ENCODE measurements around the gene ABCC2.

ABCC2 gene

GRCh38 chr10:99770408-99771045 lies 11.9 kb upstream of the ABCC2 start:
- in situ Hi-C loops (cut with HindIII; ENCODE audit: low sequenced_read_pairs) = no loop called here

GRCh38 chr10:99775850-99776249 lies 6.6 kb upstream of the ABCC2 start:
- in situ Hi-C loops (cut with HindIII; ENCODE audit: low sequenced_read_pairs) = no loop called here

GRCh38 chr10:99777918-99778714 lies 4.3 kb upstream of the ABCC2 start:
- in situ Hi-C loops (cut with HindIII; ENCODE audit: low sequenced_read_pairs) = no loop called here

- in situ Hi-C loops (cut with HindIII; ENCODE audit: low sequenced_read_pairs) = no loop called here
Measured at GRCh38 chr10:99779335-99779734, 3.1 kb upstream of the ABCC2 start.

- in situ Hi-C loops (cut with HindIII; ENCODE audit: low sequenced_read_pairs) = no loop called here
Measured at GRCh38 chr10:99781734-99782429, 558 bp upstream of the ABCC2 start.

- in situ Hi-C loops (cut with HindIII; ENCODE audit: low sequenced_read_pairs) = no loop called here
Measured at GRCh38 chr10:99784016-99784726, 1.7 kb downstream of the ABCC2 start.

- in situ Hi-C loops (cut with HindIII; ENCODE audit: low sequenced_read_pairs) = no loop called here
Measured at GRCh38 chr10:99784727-99785441, 2.4 kb downstream of the ABCC2 start.

- in situ Hi-C loops (cut with HindIII; ENCODE audit: low sequenced_read_pairs) = no loop called here
Measured at GRCh38 chr10:99785646-99786045, 3.2 kb downstream of the ABCC2 start.

- in situ Hi-C loops (cut with HindIII; ENCODE audit: low sequenced_read_pairs) = no loop called here
Measured at GRCh38 chr10:99787311-99787710, 4.9 kb downstream of the ABCC2 start.

GRCh38 chr10:99787782-99788445 lies 5.5 kb downstream of the ABCC2 start:
- in situ Hi-C loops (cut with HindIII; ENCODE audit: low sequenced_read_pairs) = no loop called here

GRCh38 chr10:99788598-99789256 lies 6.3 kb downstream of the ABCC2 start:
- in situ Hi-C loops (cut with HindIII; ENCODE audit: low sequenced_read_pairs) = no loop called here

- in situ Hi-C loops (cut with HindIII; ENCODE audit: low sequenced_read_pairs) = no loop called here
Measured at GRCh38 chr10:99791831-99792230, 9.4 kb downstream of the ABCC2 start.

GRCh38 chr10:99793819-99794218 lies 11.4 kb downstream of the ABCC2 start:
- in situ Hi-C loops (cut with HindIII; ENCODE audit: low sequenced_read_pairs) = no loop called here

GRCh38 chr10:99796928-99797327 lies 14.5 kb downstream of the ABCC2 start:
- in situ Hi-C loops (cut with HindIII; ENCODE audit: low sequenced_read_pairs) = no loop called here

- in situ Hi-C loops (cut with HindIII; ENCODE audit: low sequenced_read_pairs) = no loop called here
Measured at GRCh38 chr10:99798031-99798430, 15.6 kb downstream of the ABCC2 start.

GRCh38 chr10:99798920-99799319 lies 16.5 kb downstream of the ABCC2 start:
- in situ Hi-C loops (cut with HindIII; ENCODE audit: low sequenced_read_pairs) = no loop called here

- in situ Hi-C loops (cut with HindIII; ENCODE audit: low sequenced_read_pairs) = no loop called here
Measured at GRCh38 chr10:99799613-99800012, 17.2 kb downstream of the ABCC2 start.

- in situ Hi-C loops (cut with HindIII; ENCODE audit: low sequenced_read_pairs) = no loop called here
Measured at GRCh38 chr10:99804471-99804870, 22.0 kb downstream of the ABCC2 start.

- in situ Hi-C loops (cut with HindIII; ENCODE audit: low sequenced_read_pairs) = no loop called here
Measured at GRCh38 chr10:99805190-99805589, 22.8 kb downstream of the ABCC2 start.

- in situ Hi-C loops (cut with HindIII; ENCODE audit: low sequenced_read_pairs) = no loop called here
Measured at GRCh38 chr10:99806091-99806490, 23.7 kb downstream of the ABCC2 start.
